ACC112 (cell line): ENCODE data around the gene STAC2.
"Not testable (repeated sequence)": the region's sequence is repeated elsewhere in the genome, so short reads cannot be mapped to it uniquely, and the experiment has no call there.

ENCODE experiments used
- H2AFZ ChIP-seq: fragments of 200-600 bp; sonication (generic); one replicate; pipeline ENCODE4 v1.6.0; 2017; ENCODE audit warnings: antibody characterized with exemption, low read length; ENCODE audit not compliant: unreplicated experiment
- H3K27ac ChIP-seq: fragments of 200-600 bp; sonication (generic); 2 replicates; pipeline ENCODE4 v1.5.1; 2014; ENCODE audit warnings: low read depth, mild to moderate bottlenecking, antibody characterized with exemption, low read length, moderate library complexity
- H3K27me3 ChIP-seq: fragments of 200-600 bp; sonication (generic); 2 replicates; pipeline ENCODE4 v1.6.1; 2014; ENCODE audit warnings: mild to moderate bottlenecking, antibody characterized with exemption, low read length, moderate library complexity, mixed read lengths; ENCODE audit not compliant: insufficient read depth
- H3K36me3 ChIP-seq: fragments of 200-600 bp; sonication (generic); 2 replicates; pipeline ENCODE4 v1.6.1; 2016; ENCODE audit warnings: mild to moderate bottlenecking, antibody characterized with exemption, low read length, moderate library complexity, mixed read lengths; ENCODE audit not compliant: insufficient read depth
- H3K4me1 ChIP-seq: fragments of 200-600 bp; sonication (generic); one replicate; pipeline ENCODE4 v1.6.1; 2016; ENCODE audit warnings: low read length, mixed read lengths; ENCODE audit not compliant: insufficient read depth, unreplicated experiment, control insufficient read depth
- H3K4me3 ChIP-seq: fragments of 200-600 bp; sonication (generic); 2 replicates; pipeline ENCODE4 v1.5.1; 2014; ENCODE audit warnings: mild to moderate bottlenecking, low read depth, low read length
- H3K79me2 ChIP-seq: fragments of 200-600 bp; sonication (generic); one replicate; pipeline ENCODE4 v1.6.0; 2016; ENCODE audit warnings: low read length; ENCODE audit not compliant: control insufficient read depth, unreplicated experiment, insufficient read depth

STAC2 gene

DNA sequence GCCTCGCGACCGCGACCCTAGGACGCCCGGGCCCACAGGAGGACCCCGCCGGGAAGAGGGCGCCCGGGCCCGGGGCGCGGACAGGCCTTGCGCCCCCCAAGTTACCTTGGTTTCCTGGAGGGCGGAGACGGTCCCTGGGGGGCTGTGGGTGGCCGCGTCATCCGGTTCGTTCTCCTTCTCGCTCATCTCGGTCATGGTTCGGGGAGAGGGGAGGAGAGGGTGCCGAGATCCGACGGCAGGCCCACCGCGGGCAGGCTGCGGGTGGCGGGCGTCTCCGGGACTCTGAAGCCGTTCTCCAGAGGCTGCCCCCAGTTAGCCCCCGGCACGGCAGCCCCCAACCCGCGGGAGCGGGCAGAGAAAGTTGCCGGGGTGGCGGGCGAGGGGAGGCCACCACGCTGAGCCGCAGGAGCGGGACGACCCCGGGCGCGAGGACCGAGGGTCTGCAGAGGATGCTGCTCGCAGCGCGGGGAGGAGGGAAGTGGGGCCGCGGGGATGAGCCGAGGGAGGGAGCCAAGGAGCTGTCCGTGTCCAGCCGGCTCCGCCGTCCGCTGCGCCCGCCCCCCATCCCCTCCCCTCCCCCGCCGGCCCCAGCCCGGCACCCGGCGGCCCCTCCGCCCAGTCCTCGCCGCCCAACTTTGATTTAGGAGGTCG is at the start of gene STAC2:
Gene STAC2 (minus strand): TSS at position 638 of the 651 bp plus-strand sequence. CDS start 443 bp downstream, at position 195.
- peaks cover 21% of the 10 kb centered on the region for H3K27me3 ChIP-seq
- H2AFZ ChIP-seq: peak within 1 kb of the TSS; percentile 43
- peak within 1 kb of the TSS; percentile 68 for H3K4me3 ChIP-seq
- H3K27ac ChIP-seq: no peak within 1 kb of the TSS
- H3K79me2 ChIP-seq: no peaks in the 10 kb centered on the region
- H3K36me3 ChIP-seq: no peaks in the 10 kb centered on the region
- H3K4me1 ChIP-seq: peaks cover 29% of the 10 kb centered on the region

DNA sequence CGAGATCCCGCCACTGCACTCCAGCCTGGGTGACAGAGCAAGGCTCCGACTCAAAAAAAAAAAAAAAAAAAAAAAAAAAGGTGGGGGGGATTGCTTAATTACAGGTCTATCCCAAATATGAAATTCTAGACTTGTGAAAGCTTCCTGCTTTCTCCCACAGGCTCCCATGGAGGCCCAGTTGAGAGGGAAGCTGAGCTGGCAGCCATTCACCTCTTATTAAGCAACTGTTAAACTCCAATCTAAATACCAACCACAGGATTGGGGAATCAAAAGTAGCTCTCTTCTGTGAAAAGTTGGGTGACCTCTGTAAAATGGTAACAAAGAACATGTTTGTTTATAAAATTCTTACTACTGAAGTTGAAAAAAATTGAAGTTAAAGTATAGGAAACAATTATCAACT is 45.8 kb upstream of the STAC2 start:
- Histone ChIP-seq H3K27ac (no peak overlapping the region), H3K4me3 (no peak overlapping the region), H3K79me2 (no peaks in the 10 kb centered on the region), H3K4me1 (no peaks in the 10 kb centered on the region), H3K36me3 (peaks cover 8% of the 10 kb centered on the region; the same call in 1 of the 2 replicates), H3K27me3 (no peaks in the 10 kb centered on the region), H2AFZ (no peak overlapping the region)

DNA sequence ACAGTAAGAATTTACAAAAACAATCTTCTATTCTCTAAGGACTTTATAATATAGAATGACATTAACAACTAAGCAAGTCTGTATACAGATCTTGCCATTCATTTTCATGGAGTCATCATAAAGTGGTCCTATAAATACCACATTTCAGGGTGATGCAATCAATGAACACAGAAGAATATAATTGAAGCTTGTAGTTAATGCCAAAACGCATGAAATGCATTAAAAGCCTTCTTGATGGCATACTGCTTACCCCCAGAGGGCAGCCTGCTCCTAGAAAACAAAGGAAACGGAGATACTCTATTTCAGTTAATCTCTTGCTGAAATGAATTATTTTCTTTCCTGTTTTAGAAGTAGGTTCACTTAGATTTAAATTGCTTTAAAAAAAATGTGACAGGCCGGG is 45.2 kb upstream of the STAC2 start:
- Histone ChIP-seq H3K36me3 (peaks cover 8% of the 10 kb centered on the region; the same call in 1 of the 2 replicates), H3K4me1 (no peaks in the 10 kb centered on the region), H3K4me3 (no peak overlapping the region), H3K79me2 (no peaks in the 10 kb centered on the region), H3K27ac (no peak overlapping the region), H3K27me3 (no peaks in the 10 kb centered on the region), H2AFZ (no peak overlapping the region)

GRCh38 chr17:39264119-39264518 is 38.4 kb upstream of the STAC2 start:
- H3K27me3 ChIP-seq: no peaks in the 10 kb centered on the region
- H3K4me1 ChIP-seq: no peaks in the 10 kb centered on the region
- no peak overlapping the region for H3K27ac ChIP-seq
- H3K4me3 ChIP-seq: no peak overlapping the region
- no peaks in the 10 kb centered on the region for H3K79me2 ChIP-seq
- peaks cover 9% of the 10 kb centered on the region; the same call in 1 of the 2 replicates for H3K36me3 ChIP-seq
- H2AFZ ChIP-seq: no peak overlapping the region

DNA sequence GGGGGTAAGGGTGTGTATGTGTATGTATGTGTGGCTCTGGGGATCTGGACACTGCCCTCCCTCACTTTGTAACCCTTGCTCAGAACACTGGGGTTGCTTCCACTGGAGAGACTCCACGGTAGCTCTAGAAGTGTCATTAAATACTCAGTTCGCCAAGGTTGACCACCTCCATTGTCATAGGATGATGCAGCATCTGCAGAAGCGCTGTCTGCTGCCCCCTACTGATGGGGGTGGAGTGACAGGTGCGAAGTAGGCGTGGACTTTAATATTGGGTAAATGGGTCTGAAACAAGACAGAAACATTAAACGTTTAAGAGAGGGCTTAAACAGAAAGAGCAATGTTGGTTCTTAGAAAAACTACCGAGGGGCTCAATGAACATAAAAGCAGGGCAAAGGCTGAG is 35.5 kb upstream of the STAC2 start:
- Histone ChIP-seq H3K4me1 (no peaks in the 10 kb centered on the region), H3K4me3 (no peak overlapping the region), H3K27me3 (no peaks in the 10 kb centered on the region), H3K79me2 (no peaks in the 10 kb centered on the region), H3K36me3 (peaks cover 5% of the 10 kb centered on the region; the same call in 1 of the 2 replicates), H3K27ac (no peak overlapping the region), H2AFZ (no peak overlapping the region)

- Histone ChIP-seq H3K4me1 (no peaks in the 10 kb centered on the region), H3K36me3 (no peaks in the 10 kb centered on the region), H3K79me2 (no peaks in the 10 kb centered on the region), H3K4me3 (no peak overlapping the region), H3K27me3 (no peaks in the 10 kb centered on the region), H2AFZ (no peak overlapping the region), H3K27ac (no peak overlapping the region)
Measured at GRCh38 chr17:39252788-39253460, 27.2 kb upstream of the STAC2 start.

DNA sequence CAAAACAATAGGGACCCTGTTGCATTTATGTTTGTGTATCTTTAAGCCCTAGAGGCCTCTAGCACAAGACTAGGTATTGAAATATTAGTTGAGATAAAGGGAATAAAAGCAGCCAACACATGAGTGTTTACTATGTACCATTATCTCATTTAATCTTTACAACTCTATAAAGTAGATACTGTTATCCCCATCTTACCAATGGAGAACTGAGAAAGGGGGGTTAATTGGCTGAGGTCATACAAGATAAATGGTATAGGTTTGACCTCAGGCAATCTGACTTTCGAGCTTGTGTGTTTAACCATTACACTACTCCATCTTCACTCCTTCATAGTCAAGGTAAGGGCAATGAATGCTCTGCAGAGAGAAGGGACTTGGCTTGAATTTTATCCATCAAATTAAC is 26.3 kb upstream of the STAC2 start:
- Histone ChIP-seq H3K4me3 (no peak overlapping the region), H3K27me3 (no peaks in the 10 kb centered on the region), H3K4me1 (no peaks in the 10 kb centered on the region), H2AFZ (no peak overlapping the region), H3K79me2 (no peaks in the 10 kb centered on the region), H3K36me3 (no peaks in the 10 kb centered on the region), H3K27ac (no peak overlapping the region)

GRCh38 chr17:39250076-39250475 is 24.3 kb upstream of the STAC2 start:
- not testable (repeated sequence) for H3K36me3 ChIP-seq, H3K79me2 ChIP-seq, H3K27ac ChIP-seq, H3K4me1 ChIP-seq, H3K4me3 ChIP-seq, H2AFZ ChIP-seq, H3K27me3 ChIP-seq

- no peaks in the 10 kb centered on the region for H3K27me3 ChIP-seq
- no peaks in the 10 kb centered on the region for H3K36me3 ChIP-seq
- H3K27ac ChIP-seq: no peak overlapping the region
- H3K4me1 ChIP-seq: peaks cover 13% of the 10 kb centered on the region
- no peaks in the 10 kb centered on the region for H3K79me2 ChIP-seq
- no peak overlapping the region for H3K4me3 ChIP-seq
- H2AFZ ChIP-seq: no peak overlapping the region
Measured at GRCh38 chr17:39246274-39246673, 20.5 kb upstream of the STAC2 start.

GRCh38 chr17:39244600-39245570 is 19.1 kb upstream of the STAC2 start:
- Histone ChIP-seq H3K79me2 (no peaks in the 10 kb centered on the region), H3K27ac (no peak overlapping the region), H2AFZ (no peak overlapping the region), H3K4me1 (peaks cover 13% of the 10 kb centered on the region), H3K27me3 (no peaks in the 10 kb centered on the region), H3K4me3 (no peak overlapping the region), H3K36me3 (no peaks in the 10 kb centered on the region)
